NCI-H524 (cell line): Measurements from ENCODE around the gene DAO.
A peak's percentile ranks its signal among the peaks of the same experiment; 100 is the strongest.

ENCODE experiments used
- DNase-seq, 2 experiments: peaks; one replicate each; lab custom pipeline; 2025; lab: John Stamatoyannopoulos, UW

DAO gene

GRCh38 chr12:108875682-108876361 lies 4.1 kb upstream of the DAO start:
- no peak for DNase-seq

GRCh38 chr12:108876550-108876949 lies 3.3 kb upstream of the DAO start:
- no peak for DNase-seq

GRCh38 chr12:108881953-108882352 lies 2.1 kb downstream of the DAO start:
- DNase-seq: peak in 1 of 2 experiments; percentile 8

GRCh38 chr12:108884116-108885012 lies 4.5 kb downstream of the DAO start:
- peak in 1 of 2 experiments; percentile 31 for DNase-seq

- DNase-seq: peak; percentile 84 to 93
Measured at GRCh38 chr12:108886873-108887629, 7.2 kb downstream of the DAO start.

- no peak for DNase-seq
Measured at GRCh38 chr12:108888031-108888430, 8.1 kb downstream of the DAO start.

- no peak for DNase-seq
Measured at GRCh38 chr12:108890208-108890607, 10.3 kb downstream of the DAO start.

GRCh38 chr12:108895220-108895802 lies 15.4 kb downstream of the DAO start:
- DNase-seq: no peak

- no peak for DNase-seq
Measured at GRCh38 chr12:108896336-108896735, 16.4 kb downstream of the DAO start.

- DNase-seq: no peak
Measured at GRCh38 chr12:108896817-108897216, 16.9 kb downstream of the DAO start.

GRCh38 chr12:108899145-108899544 lies 19.3 kb downstream of the DAO start:
- DNase-seq: no peak

- DNase-seq: no peak
Measured at GRCh38 chr12:108905725-108906124, 25.8 kb downstream of the DAO start.

- DNase-seq: no peak
Measured at GRCh38 chr12:108906971-108907370, 27.1 kb downstream of the DAO start.

GRCh38 chr12:108907839-108908351 lies 28.0 kb downstream of the DAO start:
- peak in 1 of 2 experiments; percentile 6 for DNase-seq

- no peak for DNase-seq
Measured at GRCh38 chr12:108910336-108910735, 30.4 kb downstream of the DAO start.

- no peak for DNase-seq
Measured at GRCh38 chr12:108911915-108912314, 32.0 kb downstream of the DAO start.

- no peak for DNase-seq
Measured at GRCh38 chr12:108912361-108912760, 32.5 kb downstream of the DAO start.

- no peak for DNase-seq
Measured at GRCh38 chr12:108914121-108914531, 34.2 kb downstream of the DAO start.

GRCh38 chr12:108915632-108916133 lies 35.8 kb downstream of the DAO start:
- no peak for DNase-seq

GRCh38 chr12:108916336-108916735 lies 36.4 kb downstream of the DAO start:
- no peak for DNase-seq

GRCh38 chr12:108918206-108918605 lies 38.3 kb downstream of the DAO start:
- no peak for DNase-seq
